ENCODE results near the gene AMOTL2.

DNA sequence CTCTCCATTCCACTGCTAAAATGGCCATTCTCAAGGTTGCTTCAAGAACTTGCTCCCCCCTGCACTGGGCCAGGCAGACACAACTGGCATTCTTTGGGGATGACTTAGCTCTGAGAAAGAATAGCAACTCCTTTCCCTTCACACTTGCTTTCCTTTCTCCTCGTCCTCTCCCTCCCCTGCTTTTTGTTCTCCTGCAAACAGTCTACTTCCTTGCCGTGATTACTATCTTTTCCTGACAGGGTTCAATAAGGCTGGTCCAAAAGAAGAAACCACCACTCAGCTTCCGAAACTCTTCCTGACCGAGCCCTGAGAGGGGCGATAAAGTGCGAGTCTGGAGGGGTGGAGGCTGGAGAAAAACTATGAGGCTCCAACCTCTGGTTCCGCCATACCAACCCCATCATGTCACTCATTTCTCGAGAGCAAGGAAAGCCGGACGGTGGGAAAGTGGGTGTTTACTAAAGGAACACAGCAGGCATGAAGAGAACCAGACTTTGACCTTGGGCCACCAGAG is 5.0 kb downstream of the AMOTL2 start:
- no peak for TF ChIP-seq CTCF (IDR thresholded peaks at IDR 0.05)
- TF ChIP-seq, protein P1, sequence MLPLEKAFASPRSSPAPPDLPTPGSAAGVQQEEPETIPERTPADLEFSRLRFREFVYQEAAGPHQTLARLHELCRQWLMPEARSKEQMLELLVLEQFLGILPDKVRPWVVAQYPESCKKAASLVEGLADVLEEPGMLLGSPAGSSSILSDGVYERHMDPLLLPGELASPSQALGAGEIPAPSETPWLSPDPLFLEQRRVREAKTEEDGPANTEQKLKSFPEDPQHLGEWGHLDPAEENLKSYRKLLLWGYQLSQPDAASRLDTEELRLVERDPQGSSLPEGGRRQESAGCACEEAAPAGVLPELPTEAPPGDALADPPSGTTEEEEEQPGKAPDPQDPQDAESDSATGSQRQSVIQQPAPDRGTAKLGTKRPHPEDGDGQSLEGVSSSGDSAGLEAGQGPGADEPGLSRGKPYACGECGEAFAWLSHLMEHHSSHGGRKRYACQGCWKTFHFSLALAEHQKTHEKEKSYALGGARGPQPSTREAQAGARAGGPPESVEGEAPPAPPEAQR (CRISPR knock-in tag; IDR thresholded peaks at IDR 0.05): no peak
- TF ChIP-seq, protein P2, sequence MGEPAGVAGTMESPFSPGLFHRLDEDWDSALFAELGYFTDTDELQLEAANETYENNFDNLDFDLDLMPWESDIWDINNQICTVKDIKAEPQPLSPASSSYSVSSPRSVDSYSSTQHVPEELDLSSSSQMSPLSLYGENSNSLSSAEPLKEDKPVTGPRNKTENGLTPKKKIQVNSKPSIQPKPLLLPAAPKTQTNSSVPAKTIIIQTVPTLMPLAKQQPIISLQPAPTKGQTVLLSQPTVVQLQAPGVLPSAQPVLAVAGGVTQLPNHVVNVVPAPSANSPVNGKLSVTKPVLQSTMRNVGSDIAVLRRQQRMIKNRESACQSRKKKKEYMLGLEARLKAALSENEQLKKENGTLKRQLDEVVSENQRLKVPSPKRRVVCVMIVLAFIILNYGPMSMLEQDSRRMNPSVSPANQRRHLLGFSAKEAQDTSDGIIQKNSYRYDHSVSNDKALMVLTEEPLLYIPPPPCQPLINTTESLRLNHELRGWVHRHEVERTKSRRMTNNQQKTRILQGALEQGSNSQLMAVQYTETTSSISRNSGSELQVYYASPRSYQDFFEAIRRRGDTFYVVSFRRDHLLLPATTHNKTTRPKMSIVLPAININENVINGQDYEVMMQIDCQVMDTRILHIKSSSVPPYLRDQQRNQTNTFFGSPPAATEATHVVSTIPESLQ (CRISPR knock-in tag; IDR thresholded peaks at IDR 0.05): no peak
- no peak for TF ChIP-seq MLX (CRISPR knock-in tag; IDR thresholded peaks at IDR 0.05)
- TF ChIP-seq CREB1 (CRISPR knock-in tag; IDR thresholded peaks at IDR 0.05): no peak
- TF ChIP-seq, protein P3, sequence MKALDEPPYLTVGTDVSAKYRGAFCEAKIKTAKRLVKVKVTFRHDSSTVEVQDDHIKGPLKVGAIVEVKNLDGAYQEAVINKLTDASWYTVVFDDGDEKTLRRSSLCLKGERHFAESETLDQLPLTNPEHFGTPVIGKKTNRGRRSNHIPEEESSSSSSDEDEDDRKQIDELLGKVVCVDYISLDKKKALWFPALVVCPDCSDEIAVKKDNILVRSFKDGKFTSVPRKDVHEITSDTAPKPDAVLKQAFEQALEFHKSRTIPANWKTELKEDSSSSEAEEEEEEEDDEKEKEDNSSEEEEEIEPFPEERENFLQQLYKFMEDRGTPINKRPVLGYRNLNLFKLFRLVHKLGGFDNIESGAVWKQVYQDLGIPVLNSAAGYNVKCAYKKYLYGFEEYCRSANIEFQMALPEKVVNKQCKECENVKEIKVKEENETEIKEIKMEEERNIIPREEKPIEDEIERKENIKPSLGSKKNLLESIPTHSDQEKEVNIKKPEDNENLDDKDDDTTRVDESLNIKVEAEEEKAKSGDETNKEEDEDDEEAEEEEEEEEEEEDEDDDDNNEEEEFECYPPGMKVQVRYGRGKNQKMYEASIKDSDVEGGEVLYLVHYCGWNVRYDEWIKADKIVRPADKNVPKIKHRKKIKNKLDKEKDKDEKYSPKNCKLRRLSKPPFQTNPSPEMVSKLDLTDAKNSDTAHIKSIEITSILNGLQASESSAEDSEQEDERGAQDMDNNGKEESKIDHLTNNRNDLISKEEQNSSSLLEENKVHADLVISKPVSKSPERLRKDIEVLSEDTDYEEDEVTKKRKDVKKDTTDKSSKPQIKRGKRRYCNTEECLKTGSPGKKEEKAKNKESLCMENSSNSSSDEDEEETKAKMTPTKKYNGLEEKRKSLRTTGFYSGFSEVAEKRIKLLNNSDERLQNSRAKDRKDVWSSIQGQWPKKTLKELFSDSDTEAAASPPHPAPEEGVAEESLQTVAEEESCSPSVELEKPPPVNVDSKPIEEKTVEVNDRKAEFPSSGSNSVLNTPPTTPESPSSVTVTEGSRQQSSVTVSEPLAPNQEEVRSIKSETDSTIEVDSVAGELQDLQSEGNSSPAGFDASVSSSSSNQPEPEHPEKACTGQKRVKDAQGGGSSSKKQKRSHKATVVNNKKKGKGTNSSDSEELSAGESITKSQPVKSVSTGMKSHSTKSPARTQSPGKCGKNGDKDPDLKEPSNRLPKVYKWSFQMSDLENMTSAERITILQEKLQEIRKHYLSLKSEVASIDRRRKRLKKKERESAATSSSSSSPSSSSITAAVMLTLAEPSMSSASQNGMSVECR (CRISPR knock-in tag; IDR thresholded peaks at IDR 0.05; ENCODE audit: borderline replicate concordance): no peak
- no peak for TF ChIP-seq MXD4 (CRISPR knock-in tag; IDR thresholded peaks at IDR 0.05; ENCODE audit: borderline replicate concordance)
- TF ChIP-seq, protein P4, sequence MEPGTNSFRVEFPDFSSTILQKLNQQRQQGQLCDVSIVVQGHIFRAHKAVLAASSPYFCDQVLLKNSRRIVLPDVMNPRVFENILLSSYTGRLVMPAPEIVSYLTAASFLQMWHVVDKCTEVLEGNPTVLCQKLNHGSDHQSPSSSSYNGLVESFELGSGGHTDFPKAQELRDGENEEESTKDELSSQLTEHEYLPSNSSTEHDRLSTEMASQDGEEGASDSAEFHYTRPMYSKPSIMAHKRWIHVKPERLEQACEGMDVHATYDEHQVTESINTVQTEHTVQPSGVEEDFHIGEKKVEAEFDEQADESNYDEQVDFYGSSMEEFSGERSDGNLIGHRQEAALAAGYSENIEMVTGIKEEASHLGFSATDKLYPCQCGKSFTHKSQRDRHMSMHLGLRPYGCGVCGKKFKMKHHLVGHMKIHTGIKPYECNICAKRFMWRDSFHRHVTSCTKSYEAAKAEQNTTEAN (CRISPR knock-in tag; IDR thresholded peaks at IDR 0.05): no peak
- TF ChIP-seq AFF4 (CRISPR knock-in tag; IDR thresholded peaks at IDR 0.05; ENCODE audit: borderline replicate concordance): no peak
- TF ChIP-seq CREM (CRISPR knock-in tag; IDR thresholded peaks at IDR 0.05): no peak

All from WTC11 (cell line).